SU-DHL-6 (cell line): ENCODE data around the gene CCDC24.

Experiments used
- H2AFZ ChIP-seq: fragments of 200-600 bp; sonication (generic); 2 replicates; pipeline ENCODE4 v1.6.1; 2014; ENCODE audit warnings: low read depth, mild to moderate bottlenecking, moderate library complexity, mixed read lengths, antibody characterized with exemption, low read length; ENCODE audit not compliant: severe bottlenecking
- H3F3A ChIP-seq: fragments of 200-600 bp; shearing (Covaris generic); 2 replicates; pipeline ENCODE4 v1.6.0; 2016; ENCODE audit warnings: antibody characterized with exemption, mild to moderate bottlenecking; ENCODE audit not compliant: insufficient read depth
- H3K27ac ChIP-seq: fragments of 200-600 bp; sonication (generic); 2 replicates; pipeline ENCODE4 v1.5.1; 2016; ENCODE audit warnings: low read depth, mild to moderate bottlenecking, low read length, moderate library complexity, mixed read lengths
- H3K27me3 ChIP-seq: fragments of 200-600 bp; sonication (generic), shearing (Covaris generic); 2 replicates; pipeline ENCODE4 v1.6.0; 2014; ENCODE audit warnings: mild to moderate bottlenecking, low read length
- H3K36me3 ChIP-seq: fragments of 200-600 bp; sonication (generic); 2 replicates; pipeline ENCODE4 v1.6.1; 2014; ENCODE audit warnings: mild to moderate bottlenecking, low read length, mixed read lengths
- H3K4me2 ChIP-seq: fragments of 300-600, 200-600 bp; shearing (Covaris generic), sonication (generic); 2 replicates; pipeline ENCODE4 v1.6.0; 2014; ENCODE audit warnings: low read length, low read depth, mild to moderate bottlenecking; ENCODE audit not compliant: poor library complexity, severe bottlenecking
- H3K4me3 ChIP-seq: fragments of 200-600 bp; sonication (generic); 2 replicates; pipeline ENCODE4 v1.5.1; 2014; ENCODE audit warnings: antibody characterized with exemption, low read length, mild to moderate bottlenecking, mixed read lengths; ENCODE audit not compliant: insufficient read depth, poor library complexity, severe bottlenecking
- H3K79me2 ChIP-seq: fragments of 200-600 bp; sonication (generic); 2 replicates; pipeline ENCODE4 v1.6.1; 2014; ENCODE audit warnings: mild to moderate bottlenecking, low read length, moderate library complexity; ENCODE audit not compliant: insufficient read depth
- H3K9ac ChIP-seq: fragments of 200-600 bp; sonication (generic); 2 replicates; pipeline ENCODE4 v1.7.0; 2014; ENCODE audit warnings: mild to moderate bottlenecking, low read length
- H3K9me2 ChIP-seq: fragments of 200-600 bp; sonication (generic); replicated peaks from 2 replicates; pipeline ENCODE4 v1.6.1; 2014; ENCODE audit warnings: low read length; ENCODE audit not compliant: insufficient read depth
- H3K9me3 ChIP-seq: fragments of 200-600 bp; sonication (generic); 2 replicates; pipeline ENCODE4 v1.6.1; 2014; ENCODE audit warnings: low read length, mixed read lengths; ENCODE audit not compliant: insufficient read depth
- H4K20me1 ChIP-seq: fragments of 200-600 bp; sonication (generic); 2 replicates; pipeline ENCODE4 v1.6.1; 2014; ENCODE audit warnings: low read depth, mild to moderate bottlenecking, antibody characterized with exemption, low read length, moderate library complexity, mixed read lengths
- EZH2phosphoT487 ChIP-seq: fragments of 200-600 bp; sonication (generic), shearing (Covaris generic); conservative IDR thresholded peaks from 2 replicates; pipeline ENCODE4 v1.6.1; 2018; ENCODE audit warnings: mild to moderate bottlenecking, antibody characterized with exemption, low read length, moderate library complexity, mixed read lengths
- TF ChIP-seq, protein P1 (sequence below): fragments of 200-600 bp; sonication (generic); IDR thresholded peaks from one replicate; pipeline ENCODE4 v1.5.1; 2017; ENCODE audit warnings: antibody characterized with exemption, mild to moderate bottlenecking, low read length, moderate library complexity; ENCODE audit not compliant: insufficient read depth, poor library complexity, severe bottlenecking

Gene CCDC24

DNA sequence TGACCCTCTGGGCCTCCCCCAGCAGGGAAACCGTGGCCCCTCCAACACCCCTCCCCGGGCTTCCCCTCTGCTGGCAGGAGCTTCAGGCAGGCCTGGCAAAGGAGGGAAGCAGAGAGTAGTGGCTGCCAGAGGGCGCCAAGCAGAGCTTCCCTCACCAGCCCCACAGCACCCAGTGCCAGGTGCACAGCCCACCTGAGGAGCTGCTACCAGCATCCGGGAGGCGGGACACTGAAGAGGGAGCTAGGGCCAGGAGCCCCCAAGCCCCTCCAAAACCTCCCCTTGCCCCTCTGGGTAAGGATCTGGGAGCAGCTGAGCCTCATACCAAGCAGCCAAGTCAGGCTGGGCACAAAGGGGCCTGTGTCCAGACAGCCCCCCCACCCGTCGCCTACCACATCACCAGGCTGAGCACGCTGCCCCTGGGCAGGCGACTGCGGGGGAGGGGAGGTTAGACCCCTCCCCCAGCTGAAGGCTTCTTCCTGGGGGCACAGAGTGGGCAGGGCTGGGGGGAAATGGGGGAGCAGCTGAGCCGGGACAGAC, 19.6 kb downstream of the CCDC24 start:
- Histone ChIP-seq H3K27ac (no peak overlapping the region), H3K79me2 (no peaks in the 10 kb centered on the region), H3K9me2 (no peaks in the 10 kb centered on the region), H3K9ac (no peak overlapping the region), H3K4me2 (no peak overlapping the region), H3F3A (no peaks in the 10 kb centered on the region), H3K27me3 (no peaks in the 10 kb centered on the region), H3K4me3 (no peak overlapping the region), H2AFZ (no peak overlapping the region), H4K20me1 (no peaks in the 10 kb centered on the region), H3K36me3 (no peaks in the 10 kb centered on the region), H3K9me3 (no peaks in the 10 kb centered on the region)
- TF ChIP-seq, protein P1, sequence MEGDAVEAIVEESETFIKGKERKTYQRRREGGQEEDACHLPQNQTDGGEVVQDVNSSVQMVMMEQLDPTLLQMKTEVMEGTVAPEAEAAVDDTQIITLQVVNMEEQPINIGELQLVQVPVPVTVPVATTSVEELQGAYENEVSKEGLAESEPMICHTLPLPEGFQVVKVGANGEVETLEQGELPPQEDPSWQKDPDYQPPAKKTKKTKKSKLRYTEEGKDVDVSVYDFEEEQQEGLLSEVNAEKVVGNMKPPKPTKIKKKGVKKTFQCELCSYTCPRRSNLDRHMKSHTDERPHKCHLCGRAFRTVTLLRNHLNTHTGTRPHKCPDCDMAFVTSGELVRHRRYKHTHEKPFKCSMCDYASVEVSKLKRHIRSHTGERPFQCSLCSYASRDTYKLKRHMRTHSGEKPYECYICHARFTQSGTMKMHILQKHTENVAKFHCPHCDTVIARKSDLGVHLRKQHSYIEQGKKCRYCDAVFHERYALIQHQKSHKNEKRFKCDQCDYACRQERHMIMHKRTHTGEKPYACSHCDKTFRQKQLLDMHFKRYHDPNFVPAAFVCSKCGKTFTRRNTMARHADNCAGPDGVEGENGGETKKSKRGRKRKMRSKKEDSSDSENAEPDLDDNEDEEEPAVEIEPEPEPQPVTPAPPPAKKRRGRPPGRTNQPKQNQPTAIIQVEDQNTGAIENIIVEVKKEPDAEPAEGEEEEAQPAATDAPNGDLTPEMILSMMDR: no peak
- no peak for TF ChIP-seq EZH2phosphoT487

DNA sequence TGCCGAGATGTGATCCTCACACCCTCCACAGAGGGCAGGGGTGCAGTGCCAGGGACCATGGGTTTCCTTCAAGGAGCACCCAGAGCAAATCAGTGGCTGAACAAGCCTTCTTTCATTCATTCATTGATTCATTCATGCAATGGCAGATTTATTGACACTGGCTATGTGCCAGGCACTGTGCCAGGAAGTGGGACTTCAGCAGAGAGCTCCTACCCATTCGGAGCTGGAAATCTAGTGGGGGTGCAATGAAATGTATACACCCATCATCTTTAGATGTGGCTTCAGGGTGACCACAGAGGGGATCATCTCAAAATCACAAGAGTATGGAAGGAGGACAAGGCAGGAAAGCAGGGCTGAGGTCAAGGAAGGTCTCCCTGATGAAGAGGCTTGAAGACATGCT, 21.0 kb downstream of the CCDC24 start:
- Histone ChIP-seq H3K9ac (no peak overlapping the region), H3K27me3 (no peaks in the 10 kb centered on the region), H3K9me2 (no peaks in the 10 kb centered on the region), H3K4me3 (no peak overlapping the region), H3K27ac (no peak overlapping the region), H3K9me3 (no peaks in the 10 kb centered on the region), H3F3A (no peaks in the 10 kb centered on the region), H2AFZ (no peak overlapping the region), H4K20me1 (no peaks in the 10 kb centered on the region), H3K79me2 (no peaks in the 10 kb centered on the region), H3K36me3 (no peaks in the 10 kb centered on the region), H3K4me2 (no peak overlapping the region)
- TF ChIP-seq EZH2phosphoT487: no peak
- TF ChIP-seq, protein P1: no peak

DNA sequence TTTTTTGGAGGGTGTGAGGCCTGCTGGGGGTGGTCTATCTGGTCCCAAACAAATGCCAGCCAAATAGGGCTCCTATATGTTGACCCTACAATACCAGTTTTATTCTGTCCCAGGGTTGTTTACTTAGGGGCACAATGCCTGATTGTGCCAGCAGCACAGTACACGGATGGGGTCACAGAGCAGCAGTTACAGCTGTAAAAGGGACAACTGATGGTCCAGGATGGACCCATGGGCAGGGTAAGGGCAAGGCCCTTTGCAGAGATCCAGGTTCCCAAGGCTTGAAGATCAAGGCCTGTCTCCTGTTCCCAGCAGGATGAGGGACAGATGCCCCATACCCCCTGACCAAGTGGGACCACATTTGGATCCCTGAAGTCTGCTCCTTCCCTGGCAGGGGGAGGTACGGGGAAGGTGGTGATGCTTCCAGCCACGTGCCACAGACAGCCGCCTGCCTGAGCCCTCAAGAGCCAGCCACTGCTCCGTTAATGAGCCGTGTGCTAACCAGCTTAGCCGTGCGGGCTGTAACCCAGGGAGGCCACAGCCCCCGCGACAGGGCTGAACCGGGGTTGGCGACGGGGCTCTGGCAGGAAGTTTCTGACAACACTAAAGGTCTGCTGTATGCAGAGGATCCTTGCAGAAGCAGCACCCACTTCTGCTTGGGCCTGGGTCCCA, 21.7 kb downstream of the CCDC24 start:
- H3K9ac ChIP-seq: no peak overlapping the region
- H3K79me2 ChIP-seq: no peaks in the 10 kb centered on the region
- H3K4me2 ChIP-seq: no peak overlapping the region
- no peak overlapping the region for H2AFZ ChIP-seq
- H3K9me2 ChIP-seq: no peaks in the 10 kb centered on the region
- H4K20me1 ChIP-seq: no peaks in the 10 kb centered on the region
- no peaks in the 10 kb centered on the region for H3F3A ChIP-seq
- no peak overlapping the region for H3K27ac ChIP-seq
- no peaks in the 10 kb centered on the region for H3K27me3 ChIP-seq
- H3K4me3 ChIP-seq: no peak overlapping the region
- H3K9me3 ChIP-seq: no peaks in the 10 kb centered on the region
- no peaks in the 10 kb centered on the region for H3K36me3 ChIP-seq
- TF ChIP-seq, protein P1: no peak
- TF ChIP-seq EZH2phosphoT487: no peak
